Ectodermal cell (in vitro differentiated cells): ENCODE results near the gene ADAMTS13.
"Not testable (repeated sequence)": the region's sequence is repeated elsewhere in the genome, so short reads cannot be mapped to it uniquely, and the experiment has no call there.

Experiments used
- H3K27ac ChIP-seq: 2 replicates; pipeline ENCODE4 v1.7.0; 2013; ENCODE audit warnings: mild to moderate bottlenecking, low read depth, low read length; ENCODE audit not compliant: insufficient read depth, poor library complexity, severe bottlenecking
- H3K27me3 ChIP-seq: 2 replicates; pipeline ENCODE4 v1.7.0; 2013; ENCODE audit warnings: mild to moderate bottlenecking, low read length; ENCODE audit not compliant: insufficient read depth, control insufficient read depth, poor library complexity, severe bottlenecking
- H3K36me3 ChIP-seq: one replicate; pipeline ENCODE4 v1.7.0; 2013; ENCODE audit warnings: low read length; ENCODE audit not compliant: control insufficient read depth, insufficient read depth
- H3K4me1 ChIP-seq: one replicate; pipeline ENCODE4 v1.7.0; 2013; ENCODE audit warnings: low read length; ENCODE audit not compliant: control insufficient read depth, insufficient read depth
- H3K4me3 ChIP-seq: 2 replicates; pipeline ENCODE4 v1.7.0; 2013; ENCODE audit warnings: low read depth, low read length, control low read depth; ENCODE audit not compliant: insufficient read depth
- H3K9me3 ChIP-seq: 2 replicates; pipeline ENCODE4 v1.7.0; 2013; ENCODE audit warnings: mild to moderate bottlenecking, low read length, moderate library complexity; ENCODE audit not compliant: control insufficient read depth
- WGBS, 2 experiments: methylation state at CpG; one replicate each; pipeline ENCODE4 v1.1.7; 2013; ENCODE audit warnings: missing lambda C conversion rate in 2 of 2; 5-methylcytosine and 5-hydroxymethylcytosine counted together

ADAMTS13 gene

DNA sequence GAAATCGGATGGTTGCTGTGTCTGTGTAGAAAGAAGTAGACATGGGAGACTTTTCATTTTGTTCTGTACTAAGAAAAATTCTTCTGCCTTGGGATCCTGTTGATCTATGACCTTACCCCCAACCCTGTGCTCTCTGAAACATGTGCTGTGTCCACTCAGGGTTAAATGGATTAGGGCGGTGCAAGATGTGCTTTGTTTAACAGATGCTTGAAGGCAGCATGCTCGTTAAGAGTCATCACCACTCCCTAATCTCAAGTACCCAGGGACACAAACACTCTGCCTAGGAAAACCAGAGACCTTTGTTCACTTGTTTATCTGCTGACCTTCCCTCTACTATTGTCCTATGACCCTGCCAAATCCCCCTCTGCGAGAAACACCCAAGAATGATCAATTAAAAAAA, 30.7 kb upstream of the ADAMTS13 start:
- H3K36me3 ChIP-seq, H3K9me3 ChIP-seq, H3K4me1 ChIP-seq, H3K27me3 ChIP-seq, H3K4me3 ChIP-seq, H3K27ac ChIP-seq: not testable (repeated sequence)
- 40% methylated on average over 1 of the region's 4 CpGs; no CpG with 5 or more reads in 1 of the 2 experiments for WGBS, 2 experiments

DNA sequence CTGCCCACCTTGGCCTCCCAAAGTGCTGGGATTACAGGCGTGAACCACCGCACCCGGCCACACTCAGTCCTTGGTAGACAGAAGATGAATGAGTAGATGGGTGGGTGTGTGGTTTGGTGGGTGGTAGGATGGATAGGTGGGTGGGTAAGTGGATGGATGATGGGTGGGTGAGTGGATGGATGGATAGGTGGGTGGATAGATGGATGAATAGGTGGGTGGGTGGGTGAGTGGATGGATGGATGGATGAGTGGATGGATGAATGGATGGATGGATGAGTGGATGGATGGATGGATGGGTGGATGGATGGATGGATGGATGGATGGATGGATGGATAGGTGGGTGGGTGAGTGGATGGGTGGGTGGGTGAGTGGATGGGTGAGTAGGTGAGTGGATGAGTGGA, 29.9 kb upstream of the ADAMTS13 start:
- not testable (repeated sequence) for H3K36me3 ChIP-seq, H3K27me3 ChIP-seq, H3K4me1 ChIP-seq, H3K4me3 ChIP-seq, H3K27ac ChIP-seq, H3K9me3 ChIP-seq
- 81 to 93% methylated on average over 3 of the region's 3 CpGs for WGBS, 2 experiments

DNA sequence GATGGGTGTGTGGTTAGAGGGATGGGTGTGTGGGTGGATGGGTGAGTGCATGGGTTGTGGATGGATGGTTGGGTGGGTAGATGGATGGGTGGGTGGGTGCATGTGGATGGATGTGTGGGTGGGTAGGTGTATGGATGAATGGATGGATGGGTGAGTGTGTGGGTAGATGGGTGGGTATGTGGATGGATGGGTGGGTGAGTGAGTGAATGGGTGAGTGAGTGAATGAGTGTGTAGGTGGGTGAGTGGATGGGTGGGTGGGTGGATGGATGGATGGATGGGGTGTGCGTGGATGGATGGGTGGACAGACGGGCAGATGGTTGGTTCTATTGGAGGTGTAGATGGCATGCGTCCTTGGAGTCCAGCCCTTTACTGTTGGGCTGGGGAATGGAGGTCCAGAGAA, 28.8 kb upstream of the ADAMTS13 start:
- H3K4me1 ChIP-seq, result no peaks in the 10 kb centered on the region
- H3K9me3 ChIP-seq, result no peaks in the 10 kb centered on the region
- H3K27me3 ChIP-seq, result no peaks in the 10 kb centered on the region
- H3K36me3 ChIP-seq, result no peaks in the 10 kb centered on the region
- no peak overlapping the region for H3K27ac ChIP-seq
- H3K4me3 ChIP-seq, result no peak overlapping the region
- WGBS, 2 experiments, result 88 to 92% methylated on average over 3 of the region's 3 CpGs

DNA sequence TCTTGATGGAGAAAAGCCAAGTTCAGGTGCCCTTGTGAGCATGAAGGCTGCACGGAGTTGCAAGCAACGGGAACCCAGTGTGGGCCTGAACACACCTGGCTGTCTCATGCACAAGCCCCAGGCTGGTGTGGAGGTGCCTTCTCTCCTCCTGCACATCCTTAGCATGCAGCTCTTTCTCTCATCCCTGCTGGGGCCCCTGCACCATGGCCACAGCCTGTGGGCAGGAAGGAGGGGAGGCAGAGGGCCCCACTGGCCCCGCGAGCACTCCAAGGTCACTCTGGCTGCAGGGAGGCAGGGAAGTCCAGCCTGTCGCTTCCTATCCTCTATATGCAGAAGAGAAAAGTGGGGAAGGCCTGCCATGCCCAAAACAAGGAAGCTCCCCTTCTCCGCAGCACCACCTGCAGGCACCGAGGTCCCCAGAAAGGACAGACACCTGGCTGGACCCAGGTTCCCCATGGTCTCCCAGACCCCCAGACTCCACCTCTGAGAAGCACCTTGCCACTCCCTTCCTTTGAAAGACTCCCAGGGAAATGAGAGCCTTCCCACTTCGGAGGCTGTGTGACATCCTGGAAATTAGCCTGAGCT, 27.4 kb upstream of the ADAMTS13 start:
- 69 to 71% methylated on average over 8 of the region's 8 CpGs for WGBS, 2 experiments
- no peaks in the 10 kb centered on the region for H3K9me3 ChIP-seq
- no peaks in the 10 kb centered on the region for H3K36me3 ChIP-seq

DNA sequence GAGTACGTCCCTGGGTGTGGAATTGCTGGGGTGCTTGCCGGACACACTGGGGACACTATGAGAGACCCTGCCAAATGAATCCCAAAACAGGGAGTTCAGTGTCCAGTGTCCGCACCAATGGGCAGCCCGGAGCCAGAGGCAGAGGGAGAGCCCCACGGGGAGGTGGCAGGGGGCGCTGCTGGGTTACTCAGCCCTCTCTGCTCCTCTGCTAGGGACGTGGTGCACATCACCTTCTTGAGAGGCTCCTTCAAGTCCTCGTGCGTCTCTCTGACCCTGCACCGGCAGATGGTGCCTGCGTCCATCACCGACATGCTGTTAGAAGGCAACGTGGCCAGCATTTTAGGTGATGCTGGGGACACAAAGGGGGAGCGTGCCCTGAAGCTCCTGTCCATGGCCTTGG, 25.2 kb upstream of the ADAMTS13 start:
- Histone ChIP-seq H3K27me3 (no peaks in the 10 kb centered on the region), H3K4me1 (no peaks in the 10 kb centered on the region), H3K36me3 (no peaks in the 10 kb centered on the region), H3K27ac (no peak overlapping the region), H3K9me3 (no peaks in the 10 kb centered on the region), H3K4me3 (no peak overlapping the region)
- WGBS, 2 experiments, result 42 to 44% methylated on average over 14 of the region's 14 CpGs

More for the DNA sequence above, 27.4 kb upstream of the ADAMTS13 start:
- Histone ChIP-seq H3K27me3 (no peaks in the 10 kb centered on the region), H3K4me1 (no peaks in the 10 kb centered on the region), H3K27ac (no peak overlapping the region), H3K4me3 (no peak overlapping the region)

DNA sequence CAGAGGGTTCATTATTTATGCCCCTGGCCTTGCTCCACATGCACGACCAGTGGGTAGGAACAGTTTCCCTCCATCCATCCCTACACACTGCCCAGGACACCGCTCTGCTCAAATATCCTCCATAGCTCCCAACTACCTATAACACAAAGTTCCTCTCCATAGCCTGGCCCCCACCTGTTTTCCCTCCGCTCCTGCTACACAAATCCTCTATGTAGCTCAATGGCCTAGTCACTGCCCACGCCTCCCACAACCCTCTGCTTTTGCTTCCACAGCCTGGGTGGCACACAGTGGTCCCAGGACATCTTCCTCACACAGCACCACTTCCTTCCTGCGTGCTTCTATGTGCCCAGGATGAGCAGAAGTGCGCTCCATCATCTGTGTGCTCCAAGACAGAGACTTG, 24.8 kb upstream of the ADAMTS13 start:
- H3K27ac ChIP-seq, result no peak overlapping the region

DNA sequence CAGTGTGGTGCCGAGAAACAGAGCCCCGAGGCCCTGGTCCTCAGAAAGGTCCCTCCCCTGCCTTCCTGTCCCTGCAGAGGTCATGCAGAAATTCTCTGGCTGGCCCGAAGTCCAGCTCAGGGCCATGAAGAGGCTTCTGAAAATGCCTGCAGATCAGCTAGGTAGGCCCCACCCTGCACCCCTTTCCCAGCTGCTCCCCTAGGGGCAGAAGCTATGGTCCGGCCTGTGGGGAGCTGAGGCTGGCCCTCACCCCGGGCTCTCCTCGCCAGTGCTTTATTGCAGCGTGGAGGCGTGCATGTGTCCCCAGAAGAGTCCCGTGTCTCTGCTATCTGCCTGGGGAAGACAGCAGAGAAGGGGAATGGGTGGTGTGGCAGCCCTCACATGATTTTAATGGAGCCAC, 24.3 kb upstream of the ADAMTS13 start:
- no peak overlapping the region for H3K4me3 ChIP-seq
- H3K27ac ChIP-seq, result no peak overlapping the region
- 81 to 85% methylated on average over 9 of the region's 9 CpGs for WGBS, 2 experiments
- H3K4me1 ChIP-seq, result no peaks in the 10 kb centered on the region
- H3K9me3 ChIP-seq, result no peaks in the 10 kb centered on the region
- no peaks in the 10 kb centered on the region for H3K27me3 ChIP-seq
- H3K36me3 ChIP-seq, result no peaks in the 10 kb centered on the region

More for the DNA sequence above, 24.8 kb upstream of the ADAMTS13 start:
- WGBS, 2 experiments, result 84 to 88% methylated on average over 6 of the region's 6 CpGs
- Histone ChIP-seq H3K4me1 (no peaks in the 10 kb centered on the region), H3K36me3 (no peaks in the 10 kb centered on the region), H3K9me3 (no peaks in the 10 kb centered on the region), H3K27me3 (no peaks in the 10 kb centered on the region), H3K4me3 (no peak overlapping the region)

DNA sequence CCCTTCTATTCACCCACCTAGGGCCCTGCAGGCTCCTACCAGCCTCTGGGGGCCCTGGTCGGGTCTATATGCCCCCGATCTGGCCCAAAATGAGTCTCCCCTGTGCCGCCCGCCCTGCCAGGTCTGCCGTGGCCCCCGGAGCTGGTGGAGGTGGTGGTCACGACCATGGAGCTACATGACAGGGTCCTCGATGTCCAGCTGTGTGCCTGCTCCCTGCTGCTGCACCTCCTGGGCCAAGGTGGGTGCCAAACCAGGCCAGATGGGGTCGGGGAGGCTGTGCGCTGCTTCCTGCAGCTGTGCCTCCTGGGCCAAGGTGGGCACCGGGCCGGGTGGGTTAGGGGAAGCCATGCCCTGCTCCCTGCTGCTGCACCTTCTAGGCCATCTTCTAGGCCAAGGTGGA, 21.9 kb upstream of the ADAMTS13 start:
- Histone ChIP-seq H3K36me3 (peaks cover 3% of the 10 kb centered on the region), H3K4me3 (no peak overlapping the region), H3K27ac (no peak overlapping the region), H3K4me1 (no peaks in the 10 kb centered on the region), H3K9me3 (no peaks in the 10 kb centered on the region), H3K27me3 (no peaks in the 10 kb centered on the region)
- WGBS, 2 experiments, result 94% methylated on average over 12 of the region's 12 CpGs

DNA sequence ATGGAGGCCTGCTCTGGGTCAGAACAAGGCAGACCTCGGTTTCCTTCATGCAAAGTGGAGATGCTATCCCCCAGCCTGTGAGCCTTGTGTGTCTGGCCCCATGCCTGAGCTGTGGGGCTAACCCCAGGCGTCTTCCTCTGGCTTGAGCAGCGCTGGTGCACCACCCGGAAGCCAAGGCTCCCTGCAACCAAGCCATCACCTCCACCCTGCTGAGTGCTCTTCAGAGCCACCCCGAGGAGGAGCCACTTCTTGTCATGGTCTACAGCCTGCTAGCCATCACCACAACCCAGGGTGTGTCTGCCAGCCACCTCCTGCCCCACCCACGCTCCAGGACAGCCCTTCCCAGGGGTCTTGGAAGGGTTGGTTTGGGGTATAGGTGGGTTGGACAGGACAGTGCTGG, 20.6 kb upstream of the ADAMTS13 start:
- Histone ChIP-seq H3K27me3 (no peaks in the 10 kb centered on the region), H3K9me3 (no peaks in the 10 kb centered on the region), H3K36me3 (peaks cover 9% of the 10 kb centered on the region), H3K27ac (no peak overlapping the region), H3K4me3 (no peak overlapping the region), H3K4me1 (no peaks in the 10 kb centered on the region)
- WGBS, 2 experiments, result 91 to 92% methylated on average over 6 of the region's 6 CpGs

DNA sequence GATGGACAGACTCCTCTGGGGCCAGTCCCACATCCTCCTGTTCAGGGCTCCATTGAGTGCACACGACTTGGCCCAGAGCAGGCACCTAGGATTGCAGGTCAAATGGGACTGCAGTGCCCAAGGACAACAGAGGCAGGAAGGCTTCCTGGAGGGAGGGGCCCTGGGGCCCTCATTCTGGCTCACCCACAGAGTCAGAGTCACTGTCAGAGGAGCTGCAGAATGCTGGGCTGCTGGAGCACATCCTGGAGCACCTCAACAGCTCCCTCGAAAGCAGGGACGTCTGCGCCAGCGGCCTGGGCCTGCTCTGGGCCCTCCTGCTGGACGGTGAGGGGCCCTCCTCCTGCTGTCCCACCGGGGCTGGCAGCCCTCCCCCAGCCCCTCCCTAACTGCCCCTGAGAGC, 19.5 kb upstream of the ADAMTS13 start:
- H3K9me3 ChIP-seq, result no peaks in the 10 kb centered on the region
- 90 to 94% methylated on average over 7 of the region's 7 CpGs for WGBS, 2 experiments
- no peaks in the 10 kb centered on the region for H3K27me3 ChIP-seq
- no peaks in the 10 kb centered on the region for H3K4me1 ChIP-seq
- no peak overlapping the region for H3K27ac ChIP-seq
- H3K36me3 ChIP-seq, result peaks cover 12% of the 10 kb centered on the region
- H3K4me3 ChIP-seq, result no peak overlapping the region
